Thoracic aorta (tissue), 2 donors: ENCODE data around the gene USP3. TPM values are rescaled to one million over a fixed set of nuclear protein-coding genes. Genes with fewer than 3 reads are reported as not detected.

ENCODE experiments used
- ATAC-seq: fragments of 150-250 bp; one replicate; pipeline ENCODE4 v1.8.0; 2017; ENCODE audit warnings: low read depth; ENCODE audit not compliant: insufficient number of reproducible peaks, low FRiP score
- DNase-seq: peaks from one replicate; pipeline ENCODE4 v3.0.0-alpha.2; 2020; ENCODE audit warnings: low spot score
- H3K27ac ChIP-seq, 2 donors: fragments of 200-600 bp; sonication (generic); 1 replicate in 1 of 2; 2 replicates in 1 of 2; pipeline ENCODE4 v1.5.1; 2016; ENCODE audit warnings: mild to moderate bottlenecking in 2 of 2, moderate library complexity in 2 of 2
- H3K27me3 ChIP-seq: fragments of 200-600 bp; sonication (generic); replicated peaks from 2 replicates; pipeline ENCODE4 v1.6.0; 2016; ENCODE audit warnings: mild to moderate bottlenecking; ENCODE audit not compliant: insufficient read depth
- H3K36me3 ChIP-seq: fragments of 200-600 bp; sonication (generic); one replicate; pipeline ENCODE4 v1.5.1; 2016
- H3K4me1 ChIP-seq, 2 donors: fragments of 200-600 bp; sonication (generic); 1 replicate in 1 of 2; 2 replicates in 1 of 2; pipeline versions ENCODE4 v1.5.1 to v1.6.0; 2016; ENCODE audit warnings: low read depth in 2 of 2, mild to moderate bottlenecking in 1 of 2; ENCODE audit not compliant: control insufficient read depth in 1 of 2
- H3K4me3 ChIP-seq: fragments of 200-600 bp; sonication (generic); 2 replicates; pipeline ENCODE4 v1.5.1; 2016; ENCODE audit warnings: mild to moderate bottlenecking
- H3K9me3 ChIP-seq: fragments of 200-600 bp; sonication (generic); 2 replicates; pipeline ENCODE4 v1.5.1; 2016
- total RNA-seq, 2 donors: library from RNA; depleted of rRNA; stranded (reverse); fragments of >200 nt; gene quantifications; one replicate each; pipeline versions ENCODE4 v1.1.0 to v1.2.3, GENCODE V29; 2016
- TF ChIP-seq, protein P1 (sequence below): fragments of 200-600 bp; sonication (generic); IDR thresholded peaks from one replicate; pipeline ENCODE4 v1.5.1; 2019; ENCODE audit warnings: antibody characterized with exemption

Gene USP3
- total RNA-seq, 2 donors from 2014 or later: 37.8 to 54.4 TPM

DNA sequence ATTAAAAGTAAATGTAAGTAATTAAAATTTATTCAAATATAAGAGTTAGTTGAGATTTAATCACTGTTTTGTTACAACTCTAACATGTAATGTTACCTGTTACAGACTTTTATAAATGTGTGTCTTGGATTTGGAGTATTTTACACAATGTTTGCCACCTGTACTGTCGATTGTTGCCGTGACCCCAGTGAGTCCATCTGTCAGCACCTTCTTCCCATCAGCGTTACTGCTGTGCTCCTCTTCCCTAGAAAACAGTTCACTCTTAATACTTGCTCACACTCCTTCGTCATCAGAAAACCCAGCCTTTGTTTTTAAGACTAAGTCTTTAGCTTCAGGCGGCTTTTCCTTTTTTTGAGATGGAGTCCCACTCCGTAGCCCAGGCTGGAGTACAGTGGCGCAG lies 52.3 kb downstream of the USP3 start:
- Histone ChIP-seq H3K9me3 (no peaks in the 10 kb centered on the region), H3K4me3 (no peak overlapping the region), H3K4me1 (peaks cover 22 to 35% of the 10 kb centered on the region in 2 donors), H3K27ac (no peak overlapping the region), H3K27me3 (no peaks in the 10 kb centered on the region), H3K36me3 (peaks cover 17% of the 10 kb centered on the region)
- TF ChIP-seq, protein P1, sequence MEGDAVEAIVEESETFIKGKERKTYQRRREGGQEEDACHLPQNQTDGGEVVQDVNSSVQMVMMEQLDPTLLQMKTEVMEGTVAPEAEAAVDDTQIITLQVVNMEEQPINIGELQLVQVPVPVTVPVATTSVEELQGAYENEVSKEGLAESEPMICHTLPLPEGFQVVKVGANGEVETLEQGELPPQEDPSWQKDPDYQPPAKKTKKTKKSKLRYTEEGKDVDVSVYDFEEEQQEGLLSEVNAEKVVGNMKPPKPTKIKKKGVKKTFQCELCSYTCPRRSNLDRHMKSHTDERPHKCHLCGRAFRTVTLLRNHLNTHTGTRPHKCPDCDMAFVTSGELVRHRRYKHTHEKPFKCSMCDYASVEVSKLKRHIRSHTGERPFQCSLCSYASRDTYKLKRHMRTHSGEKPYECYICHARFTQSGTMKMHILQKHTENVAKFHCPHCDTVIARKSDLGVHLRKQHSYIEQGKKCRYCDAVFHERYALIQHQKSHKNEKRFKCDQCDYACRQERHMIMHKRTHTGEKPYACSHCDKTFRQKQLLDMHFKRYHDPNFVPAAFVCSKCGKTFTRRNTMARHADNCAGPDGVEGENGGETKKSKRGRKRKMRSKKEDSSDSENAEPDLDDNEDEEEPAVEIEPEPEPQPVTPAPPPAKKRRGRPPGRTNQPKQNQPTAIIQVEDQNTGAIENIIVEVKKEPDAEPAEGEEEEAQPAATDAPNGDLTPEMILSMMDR: no peak
- ATAC-seq (no peak), DNase-seq (no peak)

DNA sequence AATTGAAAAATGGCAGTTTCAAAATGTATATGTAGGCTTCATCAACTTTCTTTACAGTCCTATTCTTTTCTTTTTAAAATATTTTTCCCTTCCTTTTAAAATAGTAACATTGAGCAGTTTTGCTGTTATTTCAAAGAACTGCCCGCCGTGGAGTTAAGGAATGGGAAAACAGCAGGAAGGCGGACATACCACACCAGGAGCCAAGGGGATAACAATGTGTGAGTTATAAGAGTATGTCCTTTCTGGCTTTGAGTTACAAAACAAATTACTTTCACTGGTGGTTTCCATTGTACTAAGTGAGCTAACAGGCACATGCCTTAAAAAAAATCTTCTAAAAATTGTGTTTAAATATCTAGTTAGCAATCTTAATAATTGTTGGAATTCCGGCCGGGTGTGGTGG lies 55.4 kb downstream of the USP3 start:
- DNase-seq: no peak
- Histone ChIP-seq H3K4me3 (no peak overlapping the region), H3K36me3 (peaks cover 21% of the 10 kb centered on the region), H3K9me3 (no peaks in the 10 kb centered on the region), H3K4me1 (peaks cover 0 to 7% of the 10 kb centered on the region in 2 donors), H3K27me3 (no peaks in the 10 kb centered on the region), H3K27ac (no peak overlapping the region)
- TF ChIP-seq, protein P1: no peak
- no peak for ATAC-seq

DNA sequence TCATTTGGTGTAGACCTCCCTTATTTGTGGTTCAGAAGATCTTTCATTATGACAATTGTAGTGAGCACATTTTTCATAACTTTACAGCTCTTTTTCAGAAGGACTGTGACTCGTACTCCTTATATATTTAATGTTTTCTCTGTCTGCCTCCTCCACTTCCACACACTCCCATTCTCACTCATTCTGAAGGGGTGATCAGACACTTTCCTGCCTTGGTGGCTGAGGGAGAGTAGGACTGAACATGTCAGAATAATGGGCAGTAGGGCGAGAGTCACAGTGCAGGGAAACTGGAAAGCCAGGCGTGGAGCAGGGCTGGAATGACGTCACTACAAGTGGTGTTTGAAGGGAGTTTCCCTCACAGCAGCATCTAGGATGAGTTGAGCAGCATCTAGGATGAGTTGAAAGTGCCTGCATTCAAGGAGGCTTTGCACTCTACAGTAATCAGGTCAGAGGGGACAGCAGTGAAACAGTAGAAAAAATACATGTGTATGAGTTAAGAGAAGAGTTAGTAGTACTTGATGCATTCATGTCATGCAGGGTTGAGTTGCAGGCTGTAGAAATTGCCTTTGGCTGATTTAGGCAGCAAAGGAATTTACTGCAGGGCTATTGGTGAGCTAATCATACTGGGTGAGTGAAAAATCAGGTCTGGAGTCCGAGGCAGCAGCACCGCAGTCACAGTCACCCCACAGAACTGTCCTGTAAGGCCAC lies 56.5 kb downstream of the USP3 start:
- H3K27ac ChIP-seq: no peak overlapping the region
- no peaks in the 10 kb centered on the region for H3K9me3 ChIP-seq
- peaks cover 23% of the 10 kb centered on the region for H3K36me3 ChIP-seq
- no peak overlapping the region for H3K4me3 ChIP-seq
- H3K27me3 ChIP-seq: no peaks in the 10 kb centered on the region
- no peak for ATAC-seq
- TF ChIP-seq, protein P1: no peak
- DNase-seq: no peak
- peaks cover 0 to 2% of the 10 kb centered on the region in 2 donors for H3K4me1 ChIP-seq

DNA sequence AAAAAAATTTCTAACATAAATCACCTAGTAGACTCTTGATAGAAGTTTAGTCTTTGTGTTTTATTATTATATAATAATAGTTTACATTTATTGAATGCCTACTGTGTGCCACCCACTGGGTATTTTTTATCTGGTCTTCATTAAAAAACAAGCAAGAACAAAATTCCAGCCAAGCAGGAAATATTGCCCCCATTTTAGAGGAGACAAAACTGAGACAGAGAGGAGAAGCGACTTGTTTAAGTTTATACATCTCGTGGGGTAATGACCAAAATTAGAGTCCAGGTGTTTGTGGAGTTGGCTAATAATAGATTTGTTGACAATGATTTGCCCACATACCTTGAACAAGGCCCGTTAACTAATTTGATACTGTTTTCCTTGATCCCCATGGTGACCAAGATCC lies 59.7 kb downstream of the USP3 start:
- Histone ChIP-seq H3K4me3 (no peak overlapping the region), H3K9me3 (no peaks in the 10 kb centered on the region), H3K27me3 (no peaks in the 10 kb centered on the region), H3K27ac (no peak overlapping the region), H3K4me1 (no peaks in the 10 kb centered on the region), H3K36me3 (peaks cover 19% of the 10 kb centered on the region)
- TF ChIP-seq, protein P1: no peak
- ATAC-seq (no peak), DNase-seq (no peak)

DNA sequence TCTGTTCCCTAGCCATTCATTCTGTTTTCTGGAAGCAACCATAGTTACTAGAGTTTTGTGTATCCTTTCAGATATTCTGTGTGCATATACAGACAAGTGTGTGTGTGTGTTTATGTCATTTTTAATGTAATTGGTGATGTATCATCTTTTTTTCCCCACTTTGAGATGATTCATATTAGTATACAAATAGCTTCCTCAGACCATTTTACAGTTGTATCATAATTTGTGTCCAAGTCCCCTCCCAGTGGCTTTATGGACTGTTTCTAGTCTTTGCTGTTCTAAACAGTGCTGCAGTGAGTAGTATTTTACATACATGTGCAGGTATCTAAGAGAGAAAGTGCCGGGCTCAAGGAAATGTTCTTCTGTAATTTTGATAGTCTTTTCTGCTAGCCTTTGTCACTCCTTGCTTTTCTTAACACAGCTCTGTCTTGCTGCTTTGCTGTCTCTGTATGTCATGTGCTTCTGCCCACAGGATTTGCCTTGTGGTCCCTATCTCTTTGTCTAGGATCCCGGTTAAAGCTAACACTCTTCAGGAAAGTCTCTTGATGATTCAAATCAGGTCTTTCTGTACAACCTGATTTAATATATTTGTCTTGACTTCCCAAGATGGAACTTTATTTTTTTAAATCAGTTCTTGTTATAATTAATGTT lies 61.3 kb downstream of the USP3 start:
- Histone ChIP-seq H3K4me3 (no peak overlapping the region), H3K27me3 (no peaks in the 10 kb centered on the region), H3K4me1 (no peaks in the 10 kb centered on the region), H3K36me3 (peaks cover 23% of the 10 kb centered on the region), H3K9me3 (no peaks in the 10 kb centered on the region), H3K27ac (no peak overlapping the region)
- DNase-seq (no peak), ATAC-seq (no peak)
- TF ChIP-seq, protein P1: no peak
